Activated CD4-positive, alpha-beta T cell treated with anti-CD3 and anti-CD28 coated beads, Interleukin-2, amount 50 U/mL, for 24 hours (primary cell): ENCODE results near the gene IFI35.
"Not testable (repeated sequence)": the region's sequence is repeated elsewhere in the genome, so short reads cannot be mapped to it uniquely, and the experiment has no call there.

ENCODE experiments used
- DNase-seq, 2 donors: peaks; one replicate each; pipeline ENCODE4 v3.0.0-alpha.2; 2020; ENCODE audit warnings: low read depth in 1 of 2, low spot score in 1 of 2

Gene IFI35

DNA sequence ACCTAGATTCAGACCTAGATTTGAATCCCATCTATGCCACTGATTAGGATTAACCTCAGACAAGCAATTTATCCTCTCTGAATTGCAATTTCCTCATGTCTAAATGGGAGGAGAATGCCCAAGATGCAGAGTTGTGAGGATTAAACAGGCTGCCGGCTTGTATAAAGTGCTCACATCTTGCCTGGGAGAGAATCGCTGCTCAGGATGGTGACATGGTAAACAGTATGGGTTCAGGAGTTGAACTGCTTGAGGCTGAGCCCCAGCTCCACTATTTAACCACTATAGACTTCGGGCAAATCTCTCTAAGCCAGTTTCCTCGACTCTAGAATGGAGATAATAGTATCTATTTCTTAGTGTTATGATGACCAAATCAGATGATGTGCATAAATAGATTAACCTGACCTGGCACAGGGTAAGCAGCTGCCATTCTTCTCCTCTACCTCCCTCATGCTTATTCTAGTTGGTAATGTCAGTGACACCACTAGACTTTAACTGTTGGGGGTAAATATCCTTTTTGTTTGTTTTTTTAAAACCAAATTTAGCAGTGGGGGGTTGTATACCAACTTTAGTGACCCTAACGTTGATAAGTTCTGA is 9.1 kb upstream of the IFI35 start:
- no peak for DNase-seq

DNA sequence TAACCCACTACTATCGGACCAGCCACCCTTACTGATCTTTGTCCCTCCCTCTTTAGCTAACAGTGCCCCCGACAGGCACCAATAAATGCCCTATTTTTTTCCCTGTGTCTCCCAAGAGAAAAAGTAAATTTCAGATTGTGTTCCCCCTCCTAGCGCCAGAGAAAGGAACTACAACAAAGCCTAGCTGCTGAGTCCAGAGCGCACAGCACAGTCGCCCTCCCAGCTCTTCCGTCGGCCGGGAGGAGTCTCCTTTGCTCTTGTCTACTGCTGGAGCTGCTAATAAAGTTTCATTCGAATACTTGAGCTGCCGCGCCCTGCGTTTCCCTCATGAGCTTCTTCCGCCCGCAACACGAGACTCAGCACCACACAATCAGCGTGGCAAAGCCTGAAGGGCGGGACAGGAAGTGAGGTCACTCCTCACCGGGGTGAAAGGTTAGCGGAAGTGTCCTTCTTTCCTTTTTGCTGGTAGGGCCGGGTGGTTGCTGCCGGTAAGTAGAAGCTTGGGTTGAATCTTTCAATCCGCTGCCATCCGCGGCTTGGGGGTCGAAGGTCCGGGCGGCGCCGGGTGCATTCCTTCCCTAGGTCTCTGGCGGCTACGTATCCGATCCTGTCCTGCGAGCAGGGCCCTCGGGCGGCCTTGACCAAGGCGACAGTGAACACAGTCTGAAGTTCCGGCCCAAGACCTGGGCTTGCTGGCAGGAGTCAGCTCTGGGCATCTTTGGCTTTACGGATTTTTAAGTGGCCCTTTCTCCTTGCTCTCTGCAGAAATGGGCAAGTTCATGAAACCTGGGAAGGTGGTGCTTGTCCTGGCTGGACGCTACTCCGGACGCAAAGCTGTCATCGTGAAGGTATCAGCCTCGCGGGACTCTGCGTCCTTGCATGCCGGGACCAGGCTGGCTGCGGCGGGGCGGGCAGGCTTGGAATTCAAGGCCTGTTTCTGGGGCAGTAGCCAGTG is 8.3 kb upstream of the IFI35 start, which contains the start of gene RPL27:
RPL27 (plus strand) TSS at position 436 of the 955 bp plus-strand sequence; CDS start at position 768, 332 bp downstream.
- peak; percentile 95 to 96 for DNase-seq

DNA sequence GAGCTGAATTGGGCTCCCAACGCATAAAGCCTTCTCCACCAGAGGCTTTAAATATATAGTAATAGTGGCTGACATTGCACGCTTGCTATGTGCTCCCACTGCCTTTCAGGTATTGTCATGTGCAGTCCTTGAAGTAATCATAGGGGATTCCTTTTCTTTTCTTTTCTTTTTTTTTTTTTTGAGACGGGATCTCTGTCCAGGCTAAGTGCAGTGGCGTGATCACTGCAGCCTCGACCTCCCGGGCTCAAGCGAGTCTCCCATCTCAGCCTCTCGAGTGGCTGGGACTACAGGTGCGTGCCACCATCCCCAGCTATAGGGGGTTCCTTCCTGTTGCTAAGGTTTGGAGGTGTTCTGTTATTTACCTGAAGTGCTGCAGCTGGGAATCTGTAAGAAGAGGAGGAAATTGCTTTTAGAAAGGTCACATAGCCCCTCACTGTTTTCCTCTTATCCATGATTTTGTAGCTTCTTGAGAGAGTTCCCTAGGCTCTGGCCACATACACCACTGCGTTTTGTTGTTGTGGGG is 7.5 kb upstream of the IFI35 start:
- DNase-seq, result no peak

DNA sequence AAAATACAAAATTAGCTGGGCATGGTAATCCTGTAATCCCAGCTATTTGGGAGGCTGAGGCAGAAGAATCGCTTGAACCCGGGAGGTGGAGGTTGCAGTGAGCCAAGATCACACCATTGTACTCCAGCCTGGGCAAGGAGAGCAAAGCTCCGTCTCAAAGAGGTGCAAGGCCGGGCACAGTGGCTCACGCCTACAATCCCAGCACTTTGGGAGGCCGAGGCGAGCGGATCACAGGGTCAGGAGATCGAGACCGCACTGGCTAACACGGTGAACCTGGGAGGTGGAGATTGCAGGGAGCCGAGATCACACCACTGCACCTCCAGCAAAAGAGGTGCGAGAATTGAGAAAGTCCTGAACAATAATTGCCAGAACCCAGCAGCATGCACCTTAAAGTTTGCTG is 5.7 kb upstream of the IFI35 start:
- DNase-seq, result not testable (repeated sequence)

DNA sequence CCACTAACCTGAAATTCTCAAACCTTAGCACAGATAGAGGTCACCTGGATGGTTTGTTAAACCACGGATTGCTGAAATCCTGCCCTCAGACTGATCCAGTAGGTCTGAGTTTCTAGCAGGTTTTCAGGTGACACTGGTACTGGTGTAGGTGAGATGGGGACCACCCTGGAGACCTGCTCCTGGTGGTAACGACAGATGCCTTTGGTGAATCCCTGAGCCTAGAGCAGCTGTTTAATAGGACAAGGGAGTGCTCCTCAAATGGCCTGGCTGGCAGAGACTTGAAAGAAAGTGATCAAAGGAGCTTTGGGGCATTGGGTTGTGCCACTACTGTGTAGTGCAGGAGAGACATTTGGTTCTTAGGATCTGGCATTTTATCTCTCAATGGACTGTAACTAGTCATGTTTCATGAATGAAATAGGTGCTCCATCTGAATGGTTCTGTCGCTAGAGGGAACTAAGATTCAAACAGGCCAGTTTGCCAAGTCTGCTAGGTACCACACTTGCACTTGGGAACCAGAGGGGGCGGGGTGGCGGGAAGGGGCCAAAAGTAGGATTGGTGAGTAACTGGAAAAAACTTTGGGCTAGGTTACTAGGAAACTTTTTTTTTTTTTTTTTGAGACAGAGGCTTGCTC is 2.9 kb upstream of the IFI35 start:
- no peak for DNase-seq

DNA sequence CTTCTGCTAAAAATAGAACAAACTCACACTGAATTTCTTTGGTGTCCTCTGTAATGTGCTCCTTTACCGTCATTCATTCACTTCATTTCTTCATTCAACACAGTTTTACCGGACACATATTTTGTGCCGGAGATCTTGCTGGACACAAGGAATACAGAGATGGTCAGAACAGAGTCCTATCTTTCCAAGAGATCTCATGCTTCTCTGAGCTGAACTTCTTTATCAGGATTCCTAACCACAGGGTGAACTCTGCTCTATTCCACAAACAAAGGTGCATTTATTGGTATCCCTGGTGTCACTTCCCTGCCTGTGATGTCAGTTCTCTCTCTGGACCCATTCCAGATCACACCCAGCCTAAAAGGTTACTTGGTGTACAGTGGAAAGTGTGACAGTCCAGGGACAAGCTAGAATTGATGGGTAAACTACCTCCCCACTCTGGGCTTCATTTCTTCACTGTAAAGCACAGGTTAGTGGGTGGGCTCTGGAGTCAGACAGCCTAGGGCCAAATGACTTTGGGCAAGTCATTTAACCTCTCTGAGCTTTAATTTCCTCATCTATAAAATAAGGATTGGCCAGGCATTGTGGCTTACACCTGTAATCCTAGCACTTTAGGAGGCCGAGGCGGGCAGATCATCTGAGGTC is 4.2 kb downstream of the IFI35 start:
- no peak for DNase-seq

DNA sequence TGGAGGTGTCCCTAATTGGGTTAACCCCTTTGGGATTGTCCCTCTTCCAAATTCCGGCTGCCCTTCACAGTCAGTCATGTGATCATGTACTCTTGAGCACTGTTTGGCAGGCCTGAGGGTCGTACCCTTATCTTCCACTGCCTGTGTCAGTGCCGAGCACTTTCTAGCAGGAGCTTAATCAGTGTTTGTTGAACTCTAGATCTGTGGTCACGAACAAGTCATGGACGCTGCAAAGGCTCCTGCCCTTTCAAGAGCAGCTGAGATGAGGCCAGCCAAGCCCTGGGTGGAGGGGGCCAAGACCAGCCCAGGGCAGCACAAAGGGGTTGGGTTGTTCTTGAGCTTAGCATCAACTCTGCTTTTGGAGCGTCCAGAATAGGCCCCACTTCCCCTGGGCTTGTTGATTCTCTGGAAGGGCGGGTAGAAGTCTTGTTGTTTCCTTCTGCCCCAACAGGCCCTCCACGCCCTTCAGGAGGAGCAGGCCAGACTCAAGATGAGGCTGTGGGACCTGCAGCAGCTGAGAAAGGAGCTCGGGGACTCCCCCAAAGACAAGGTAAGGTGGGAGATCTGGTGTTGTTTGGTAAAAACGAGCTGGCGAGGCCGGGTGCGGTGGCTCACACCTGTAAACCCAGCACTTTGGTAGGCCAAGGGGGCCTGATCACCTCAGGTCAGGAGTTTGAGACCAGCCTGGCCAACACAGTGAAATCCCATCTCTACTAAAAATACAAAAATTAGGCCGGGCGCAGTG is 5.3 kb downstream of the IFI35 start:
- DNase-seq, result no peak

DNA sequence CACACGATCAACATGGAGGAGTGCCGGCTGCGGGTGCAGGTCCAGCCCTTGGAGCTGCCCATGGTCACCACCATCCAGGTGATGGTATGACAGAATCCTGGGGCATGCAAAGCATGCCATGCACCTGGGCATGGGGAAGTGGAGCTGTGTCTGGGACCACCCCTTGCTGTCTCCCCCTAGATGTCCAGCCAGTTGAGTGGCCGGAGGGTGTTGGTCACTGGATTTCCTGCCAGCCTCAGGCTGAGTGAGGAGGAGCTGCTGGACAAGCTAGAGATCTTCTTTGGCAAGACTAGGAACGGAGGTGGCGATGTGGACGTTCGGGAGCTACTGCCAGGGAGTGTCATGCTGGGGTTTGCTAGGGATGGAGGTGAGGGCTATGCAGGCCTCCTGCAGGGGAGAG is 6.7 kb downstream of the IFI35 start:
- no peak for DNase-seq

DNA sequence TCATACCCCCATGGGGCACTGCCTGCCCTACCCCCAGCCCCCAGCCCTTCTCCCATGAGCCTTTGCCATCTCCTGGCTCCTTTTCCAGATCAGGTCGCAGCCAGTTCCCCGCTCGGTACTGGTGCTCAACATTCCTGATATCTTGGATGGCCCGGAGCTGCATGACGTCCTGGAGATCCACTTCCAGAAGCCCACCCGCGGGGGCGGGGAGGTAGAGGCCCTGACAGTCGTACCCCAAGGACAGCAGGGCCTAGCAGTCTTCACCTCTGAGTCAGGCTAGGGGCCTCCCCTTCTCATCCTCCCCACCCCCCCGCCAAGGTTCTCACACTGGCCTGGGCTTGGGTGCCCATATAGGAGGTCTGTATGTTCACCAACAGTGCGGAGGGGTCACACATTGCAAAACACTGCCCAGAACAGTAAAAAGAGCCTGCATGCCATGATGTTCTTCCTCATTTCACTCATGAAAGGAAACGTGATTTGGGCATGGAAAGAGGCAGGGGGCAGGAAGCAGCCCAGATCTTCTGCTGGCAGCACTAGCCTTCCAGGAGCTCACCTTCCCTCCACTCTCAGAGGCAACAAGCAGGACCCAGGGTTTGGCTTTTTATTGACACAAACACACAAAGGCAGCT is 7.5 kb downstream of the IFI35 start:
- DNase-seq, result no peak

DNA sequence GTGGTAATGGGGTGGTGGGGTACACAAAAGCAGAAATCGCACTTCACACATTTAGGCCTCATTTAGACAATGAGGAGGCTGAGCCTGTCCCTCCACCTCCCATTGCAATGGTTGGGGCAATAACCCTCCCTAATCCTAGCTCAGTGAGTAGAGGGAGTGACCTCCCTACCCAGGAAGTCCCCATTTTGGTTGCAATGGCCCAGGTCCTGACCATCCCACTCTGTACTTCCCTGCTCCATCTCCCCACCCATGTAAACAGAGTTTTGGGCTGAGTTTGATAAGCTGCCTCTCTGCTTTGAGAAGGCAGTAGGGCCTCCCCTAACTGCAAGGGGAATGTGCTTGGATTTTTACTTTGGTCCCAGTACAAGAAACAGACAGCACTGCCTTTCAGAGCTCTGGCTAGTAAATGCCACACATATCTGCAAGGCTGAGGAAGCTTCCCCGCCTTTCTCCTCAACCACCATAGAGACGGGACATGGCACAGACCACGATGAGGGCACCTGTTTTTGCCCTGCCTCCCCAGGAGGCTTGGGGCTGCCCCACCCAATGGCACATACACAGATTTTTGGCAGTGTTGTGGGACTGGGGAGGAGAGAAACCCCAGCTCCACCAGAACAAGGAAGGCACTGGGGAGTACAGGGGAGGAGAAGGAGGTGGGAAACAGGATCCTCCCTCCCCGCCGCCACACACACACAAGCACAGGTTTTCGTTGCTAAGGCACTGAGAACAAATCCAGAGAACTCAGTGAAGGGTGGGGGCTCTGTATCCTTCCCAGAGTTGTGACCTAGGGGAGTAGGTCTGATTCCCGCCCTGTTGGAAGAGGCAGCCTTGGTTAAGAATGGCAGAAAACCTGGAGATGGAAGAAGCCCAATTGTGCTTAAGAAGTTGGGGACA is 8.3 kb downstream of the IFI35 start:
- DNase-seq, result no peak

DNA sequence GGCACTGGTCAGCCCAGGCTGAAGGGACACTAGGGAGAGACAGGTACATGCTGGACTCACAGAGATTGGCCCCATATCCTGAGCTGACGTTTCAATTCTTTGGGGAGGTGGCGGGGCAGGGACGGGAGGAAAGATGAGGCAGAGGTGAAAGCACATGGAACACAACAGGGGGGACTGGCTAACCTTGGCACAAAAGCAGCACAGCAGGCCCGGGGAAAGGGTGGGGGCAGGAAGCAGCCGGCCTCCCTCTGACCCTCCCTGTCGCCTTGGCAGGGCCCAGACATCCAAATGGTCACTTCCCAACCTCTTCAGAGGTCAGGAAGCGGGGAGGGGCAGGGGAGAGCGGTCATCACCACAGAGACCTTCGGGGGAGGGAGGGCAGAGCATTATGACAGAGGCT is 9.0 kb downstream of the IFI35 start:
- DNase-seq, result no peak

DNA sequence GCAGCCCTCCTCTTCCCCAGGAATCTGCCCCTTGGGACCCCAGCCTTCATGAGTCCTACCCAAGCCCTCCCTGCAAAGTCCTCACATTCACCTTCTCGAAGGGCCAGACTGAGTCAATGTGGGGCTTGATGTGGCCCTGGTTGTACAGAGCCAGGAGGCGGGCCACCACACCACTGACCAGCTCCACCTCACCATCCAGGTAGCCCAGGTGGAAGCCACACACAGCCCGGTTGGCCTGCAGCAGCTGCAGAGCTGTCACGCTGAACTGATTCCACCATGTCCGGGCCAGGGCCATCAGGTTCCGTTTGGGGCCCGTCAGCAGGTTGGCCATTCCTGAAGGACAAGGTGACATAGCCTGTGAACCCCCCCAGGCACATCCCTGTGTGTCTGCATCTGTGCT is 9.6 kb downstream of the IFI35 start:
- no peak for DNase-seq

DNA sequence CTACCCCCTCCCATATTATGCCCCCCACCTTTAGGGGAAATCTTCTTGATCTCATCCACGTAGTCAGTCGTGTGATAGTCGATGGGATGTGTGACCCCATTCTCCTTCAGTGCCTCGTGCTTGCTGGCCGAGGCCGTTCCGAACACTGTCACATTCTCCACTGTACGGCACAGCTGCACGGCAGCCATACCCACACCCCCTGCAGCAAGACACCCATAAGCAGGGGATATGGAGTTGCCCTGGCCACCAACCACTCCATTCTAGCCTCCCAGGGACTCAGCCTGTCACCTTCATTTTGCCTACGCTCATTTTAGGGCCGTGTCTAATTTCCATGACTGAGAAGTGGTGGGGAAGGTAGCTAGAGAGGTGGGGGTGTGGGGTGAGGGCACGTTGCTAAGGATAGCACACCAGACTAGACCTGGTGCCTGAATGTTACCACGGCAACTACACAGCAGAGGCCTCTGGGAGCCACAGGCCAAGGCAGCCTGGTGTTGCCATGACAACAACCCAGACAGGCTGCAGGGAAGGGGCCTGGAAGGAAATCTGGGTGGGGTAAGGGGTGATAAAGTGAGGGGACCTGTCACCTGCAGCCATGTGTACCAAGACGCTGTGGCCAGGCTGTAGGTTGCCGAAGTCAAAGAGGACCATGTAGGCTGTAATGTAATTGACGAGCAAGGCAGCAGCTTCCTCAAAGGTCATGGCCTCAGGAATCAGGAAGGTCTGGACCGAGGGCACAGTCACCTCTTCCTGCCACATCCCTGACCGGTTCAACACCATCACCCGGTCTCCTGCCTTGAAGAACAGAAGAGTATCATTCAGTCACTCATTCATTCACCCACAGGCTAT is 11.6 kb downstream of the IFI35 start:
- no peak for DNase-seq

DNA sequence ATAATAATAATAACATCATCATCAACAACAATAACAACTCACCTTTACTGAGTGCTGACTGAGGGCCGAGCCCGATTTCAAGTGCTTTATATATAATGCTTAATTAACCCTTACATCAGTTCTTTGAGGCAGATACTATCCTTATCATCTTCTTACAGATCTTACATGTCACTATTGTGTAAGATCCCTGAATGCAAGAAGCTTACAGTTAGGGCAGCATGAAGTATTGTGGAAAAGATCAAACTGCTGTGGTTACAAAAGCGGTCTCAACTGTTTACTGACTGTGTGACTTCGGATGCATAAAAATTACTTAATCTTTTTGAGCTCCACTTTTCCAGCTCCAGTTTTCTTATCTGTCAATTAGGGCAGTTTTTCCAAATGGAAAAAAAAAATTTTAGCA is 12.3 kb downstream of the IFI35 start:
- DNase-seq, result no peak

DNA sequence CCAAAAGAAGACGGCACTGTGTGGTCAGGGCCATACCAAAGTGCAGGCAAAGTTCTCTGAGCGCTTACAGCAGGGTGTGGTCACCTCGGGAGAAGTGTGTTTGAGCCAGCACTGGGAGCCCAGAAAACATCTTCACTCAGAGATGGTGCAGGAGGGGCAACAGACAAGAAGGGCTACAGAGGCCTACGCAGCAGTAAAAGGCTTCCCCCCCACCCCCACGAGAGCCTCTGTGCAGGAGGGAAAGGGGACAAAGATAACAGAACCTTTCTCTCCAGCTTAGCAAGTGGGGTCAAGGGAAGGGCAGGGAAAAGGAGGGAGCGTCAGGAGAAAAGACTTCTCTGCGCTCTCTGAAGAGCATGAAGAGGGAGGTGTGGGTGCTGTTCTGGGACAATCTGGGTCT is 12.8 kb downstream of the IFI35 start:
- no peak for DNase-seq

DNA sequence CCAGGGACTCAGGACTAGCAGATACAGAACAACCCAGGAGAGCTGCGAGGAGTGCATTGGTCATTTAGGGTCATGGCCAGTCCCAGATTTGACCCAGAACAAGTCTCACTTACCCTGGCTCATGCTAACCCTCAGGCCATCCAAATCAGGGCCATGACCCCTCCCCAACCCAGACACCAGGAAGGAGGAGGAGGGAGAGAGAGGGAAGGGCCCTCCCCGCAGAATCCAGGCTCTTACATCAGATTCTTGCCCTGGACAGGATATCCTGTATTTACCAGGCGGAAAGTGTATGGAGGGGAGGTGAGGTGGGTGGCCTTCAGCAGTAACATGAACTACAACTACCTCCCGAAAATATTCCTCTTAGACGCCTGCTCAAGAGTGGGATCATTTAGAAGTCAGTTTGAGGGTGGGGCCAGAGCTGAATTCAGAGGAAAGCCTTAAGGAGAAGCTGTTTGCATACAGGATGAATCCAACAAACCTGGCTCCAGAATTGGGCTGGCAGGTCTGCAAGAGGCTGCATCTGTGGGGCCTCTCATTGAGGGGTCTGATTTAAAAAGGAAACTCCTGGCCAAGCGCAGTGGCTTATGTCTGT is 13.5 kb downstream of the IFI35 start:
- DNase-seq, result no peak

DNA sequence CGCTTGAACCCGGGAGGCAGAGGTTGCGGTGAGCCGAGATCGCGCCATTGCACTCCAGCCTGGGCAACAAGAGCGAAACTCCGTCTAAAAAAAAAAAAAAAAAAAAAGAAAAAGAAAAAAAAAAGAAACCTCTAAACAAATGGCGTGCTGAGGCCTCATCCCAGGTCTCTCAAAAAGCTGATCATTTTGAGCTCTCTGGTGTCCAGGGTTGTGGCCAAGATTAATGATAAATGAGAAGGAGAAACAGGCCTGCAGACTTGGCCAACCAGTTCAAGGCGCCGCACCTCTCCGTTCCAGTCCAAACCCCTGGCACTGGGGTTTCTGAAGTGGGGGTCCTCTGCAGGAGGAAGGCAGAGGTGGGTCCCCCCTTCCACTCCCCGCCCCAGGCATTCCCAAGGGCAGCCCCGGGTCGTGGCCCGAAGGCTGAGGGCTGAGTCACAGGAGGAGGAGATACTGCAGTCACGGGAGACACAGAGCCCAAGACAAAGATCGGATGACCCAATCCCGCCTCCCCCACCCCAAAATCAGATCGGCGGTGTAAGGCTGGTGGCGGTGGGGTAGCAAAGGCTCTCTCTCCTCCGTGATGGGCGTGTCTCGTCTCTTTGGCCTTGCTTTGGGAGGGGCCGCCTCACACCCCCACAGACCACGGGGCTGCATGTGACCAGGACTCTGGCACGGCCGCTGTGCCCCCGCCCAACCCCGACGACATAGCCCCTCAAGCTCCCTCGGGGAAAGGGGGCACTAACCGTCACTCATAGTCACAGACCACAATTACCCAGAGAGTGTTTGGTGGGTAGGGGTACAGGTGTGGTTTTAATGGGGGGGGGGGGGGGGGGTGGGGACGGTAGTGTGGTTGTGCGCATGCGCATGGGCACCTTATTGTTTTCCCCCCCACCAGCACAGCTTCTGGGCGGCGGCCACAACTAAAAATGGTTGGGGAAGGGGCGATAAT is 14.5 kb downstream of the IFI35 start:
- DNase-seq, result no peak
